ENCODE data around the gene LRRN1. TPM values are rescaled to one million over a fixed set of nuclear protein-coding genes. Genes with fewer than 3 reads are reported as not detected.

LRRN1 gene
- polyA plus RNA-seq, 1 donor: 28.2 TPM

DNA sequence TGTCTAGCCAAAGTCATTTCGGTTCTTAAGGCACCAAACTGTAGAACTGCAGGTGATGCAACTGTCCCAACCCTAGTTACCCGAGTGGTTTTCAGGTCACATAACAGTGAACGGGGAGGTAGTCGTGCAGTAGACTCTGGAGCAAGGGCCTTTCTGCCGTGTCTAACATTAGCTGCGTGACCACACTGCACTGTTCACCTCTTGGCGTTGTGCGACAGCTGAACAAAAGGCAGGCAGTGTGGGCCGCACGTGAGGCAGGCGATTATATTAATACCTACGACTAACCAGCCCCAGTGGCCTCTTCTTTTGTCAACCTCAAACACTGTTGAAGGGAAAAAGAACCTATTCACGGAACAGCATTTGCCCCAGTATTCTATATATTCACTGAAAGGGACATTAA lies 2.8 kb downstream of the LRRN1 start:
- DNase-seq: peak in 1 of 2 donors; percentile 15
- Histone ChIP-seq H3K4me3 (ENCODE audit: low read length) (peak overlapping the region; percentile 76), H3K36me3 (ENCODE audit: control insufficient read depth, insufficient read depth, low read length) (no peaks in the 10 kb centered on the region), H3K27ac (ENCODE audit: low read length) (no peak overlapping the region), H3K9me3 (ENCODE audit: control insufficient read depth, low read depth, low read length) (peaks cover 4% of the 10 kb centered on the region), H3K4me1 (ENCODE audit: control insufficient read depth, insufficient read depth, low read length) (peaks cover 5% of the 10 kb centered on the region), H3K27me3 (ENCODE audit: control insufficient read depth, insufficient read depth, low read length) (peaks cover 15% of the 10 kb centered on the region)
- WGBS (ENCODE audit: insufficient coverage, low lambda C conversion rate): no CpG with 5 or more reads among the region's 13 CpGs

DNA sequence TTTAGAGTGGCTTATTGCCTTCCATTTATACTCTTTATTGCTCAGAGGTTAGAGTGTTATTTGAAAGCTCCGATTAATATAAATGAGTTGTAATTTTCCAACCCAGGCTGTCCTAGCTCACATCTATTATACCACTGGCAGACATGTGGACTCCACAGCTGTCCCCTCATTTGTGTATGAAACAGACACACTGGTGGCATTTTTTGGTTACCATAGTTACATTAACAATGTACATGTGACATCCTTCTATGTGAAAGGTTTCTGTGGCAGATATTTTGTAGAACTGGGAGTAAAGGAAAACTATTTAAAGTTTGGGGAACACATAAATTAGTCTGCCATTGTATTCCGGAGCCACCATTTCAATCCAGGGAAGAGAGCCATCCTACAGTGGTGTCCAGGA lies 5.3 kb downstream of the LRRN1 start:
- DNase-seq: no peak
- peaks cover 4% of the 10 kb centered on the region for H3K9me3 ChIP-seq (ENCODE audit: control insufficient read depth, low read depth, low read length)
- peaks cover 5% of the 10 kb centered on the region for H3K4me1 ChIP-seq (ENCODE audit: control insufficient read depth, insufficient read depth, low read length)
- peaks cover 15% of the 10 kb centered on the region for H3K27me3 ChIP-seq (ENCODE audit: control insufficient read depth, insufficient read depth, low read length)
- H3K4me3 ChIP-seq (ENCODE audit: low read length): no peak overlapping the region
- H3K36me3 ChIP-seq (ENCODE audit: control insufficient read depth, insufficient read depth, low read length): no peaks in the 10 kb centered on the region
- H3K27ac ChIP-seq (ENCODE audit: low read length): no peak overlapping the region
- WGBS (ENCODE audit: insufficient coverage, low lambda C conversion rate): no CpG with 5 or more reads among the region's 2 CpGs

GRCh38 chr3:3806092-3806491 lies 6.9 kb downstream of the LRRN1 start:
- DNase-seq: no peak
- peaks cover 8% of the 10 kb centered on the region for H3K27me3 ChIP-seq (ENCODE audit: control insufficient read depth, insufficient read depth, low read length)
- WGBS (ENCODE audit: insufficient coverage, low lambda C conversion rate): no CpG with 5 or more reads among the region's 7 CpGs
- no peaks in the 10 kb centered on the region for H3K9me3 ChIP-seq (ENCODE audit: control insufficient read depth, low read depth, low read length)
- H3K36me3 ChIP-seq (ENCODE audit: control insufficient read depth, insufficient read depth, low read length): peaks cover 4% of the 10 kb centered on the region
- H3K4me1 ChIP-seq (ENCODE audit: control insufficient read depth, insufficient read depth, low read length): peaks cover 5% of the 10 kb centered on the region
- H3K4me3 ChIP-seq (ENCODE audit: low read length): no peak overlapping the region
- H3K27ac ChIP-seq (ENCODE audit: low read length): no peak overlapping the region

- WGBS (ENCODE audit: insufficient coverage, low lambda C conversion rate): no CpG with 5 or more reads among the region's 6 CpGs
Measured at GRCh38 chr3:3806856-3807255, 7.6 kb downstream of the LRRN1 start.

GRCh38 chr3:3813013-3813412 lies 13.8 kb downstream of the LRRN1 start:
- Histone ChIP-seq H3K9me3 (ENCODE audit: control insufficient read depth, low read depth, low read length) (no peaks in the 10 kb centered on the region), H3K27ac (ENCODE audit: low read length) (no peak overlapping the region), H3K36me3 (ENCODE audit: control insufficient read depth, insufficient read depth, low read length) (peaks cover 21% of the 10 kb centered on the region), H3K4me3 (ENCODE audit: low read length) (no peak overlapping the region), H3K4me1 (ENCODE audit: control insufficient read depth, insufficient read depth, low read length) (no peaks in the 10 kb centered on the region), H3K27me3 (ENCODE audit: control insufficient read depth, insufficient read depth, low read length) (no peaks in the 10 kb centered on the region)
- DNase-seq: no peak
- no CpG with 5 or more reads among the region's 5 CpGs for WGBS (ENCODE audit: insufficient coverage, low lambda C conversion rate)

More at GRCh38 chr3:3806856-3807255, 7.6 kb downstream of the LRRN1 start:
- Histone ChIP-seq H3K4me3 (ENCODE audit: low read length) (no peak overlapping the region), H3K9me3 (ENCODE audit: control insufficient read depth, low read depth, low read length) (no peaks in the 10 kb centered on the region), H3K27me3 (ENCODE audit: control insufficient read depth, insufficient read depth, low read length) (peaks cover 5% of the 10 kb centered on the region), H3K4me1 (ENCODE audit: control insufficient read depth, insufficient read depth, low read length) (peaks cover under 1% of the 10 kb centered on the region), H3K27ac (ENCODE audit: low read length) (no peak overlapping the region), H3K36me3 (ENCODE audit: control insufficient read depth, insufficient read depth, low read length) (peaks cover 4% of the 10 kb centered on the region)
- DNase-seq: no peak

DNA sequence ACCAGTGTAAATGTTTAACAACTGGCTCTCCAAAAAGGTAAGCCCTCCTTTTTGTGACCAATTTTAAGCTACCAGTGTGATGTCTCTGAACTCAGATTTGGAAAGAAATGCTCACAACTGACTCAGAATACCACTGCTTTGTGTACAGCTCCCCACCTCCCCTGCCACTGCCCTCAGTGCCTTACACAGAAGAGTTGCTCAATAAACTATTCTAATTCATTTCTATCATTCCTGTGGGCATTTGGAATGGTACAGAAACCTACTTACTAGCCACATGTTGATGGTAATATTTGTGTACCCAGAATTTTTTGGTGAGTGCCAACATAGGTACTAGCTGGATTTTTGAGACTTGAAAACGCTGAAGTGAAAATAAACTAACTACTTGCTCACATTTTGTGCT lies 16.0 kb downstream of the LRRN1 start:
- H3K27me3 ChIP-seq (ENCODE audit: control insufficient read depth, insufficient read depth, low read length): no peaks in the 10 kb centered on the region
- 100% methylated on average over 1 of the region's 1 CpG for WGBS (ENCODE audit: insufficient coverage, low lambda C conversion rate)

DNA sequence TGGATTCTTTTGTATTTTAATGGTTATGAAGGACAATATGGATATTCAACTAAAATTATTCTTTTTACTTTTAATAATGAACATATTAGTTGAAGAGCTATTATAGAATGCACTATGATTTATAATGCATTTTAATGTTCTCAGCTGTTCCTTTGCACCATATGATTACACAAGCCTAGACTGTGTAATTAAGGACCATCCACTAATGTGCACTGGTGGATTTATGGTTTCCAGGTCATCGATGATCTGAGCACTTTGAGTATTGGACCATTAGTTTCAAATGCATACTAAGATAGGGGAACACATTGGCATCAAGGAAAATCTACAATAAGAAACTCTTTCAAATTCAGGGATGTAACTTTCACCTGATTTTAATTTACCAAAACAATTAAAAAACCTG lies 16.8 kb downstream of the LRRN1 start:
- no peak for DNase-seq
- WGBS (ENCODE audit: insufficient coverage, low lambda C conversion rate): 100% methylated on average over 1 of the region's 1 CpG
- Histone ChIP-seq H3K4me1 (ENCODE audit: control insufficient read depth, insufficient read depth, low read length) (no peaks in the 10 kb centered on the region), H3K27ac (ENCODE audit: low read length) (no peak overlapping the region), H3K27me3 (ENCODE audit: control insufficient read depth, insufficient read depth, low read length) (no peaks in the 10 kb centered on the region), H3K36me3 (ENCODE audit: control insufficient read depth, insufficient read depth, low read length) (peaks cover 20% of the 10 kb centered on the region), H3K4me3 (ENCODE audit: low read length) (no peak overlapping the region), H3K9me3 (ENCODE audit: control insufficient read depth, low read depth, low read length) (no peaks in the 10 kb centered on the region)

More for the DNA sequence above, 16.0 kb downstream of the LRRN1 start:
- Histone ChIP-seq H3K4me3 (ENCODE audit: low read length) (no peak overlapping the region), H3K36me3 (ENCODE audit: control insufficient read depth, insufficient read depth, low read length) (peaks cover 24% of the 10 kb centered on the region), H3K4me1 (ENCODE audit: control insufficient read depth, insufficient read depth, low read length) (no peaks in the 10 kb centered on the region), H3K9me3 (ENCODE audit: control insufficient read depth, low read depth, low read length) (no peaks in the 10 kb centered on the region), H3K27ac (ENCODE audit: low read length) (no peak overlapping the region)
- no peak for DNase-seq

- Histone ChIP-seq H3K36me3 (ENCODE audit: control insufficient read depth, insufficient read depth, low read length) (peaks cover 25% of the 10 kb centered on the region), H3K27me3 (ENCODE audit: control insufficient read depth, insufficient read depth, low read length) (no peaks in the 10 kb centered on the region), H3K4me1 (ENCODE audit: control insufficient read depth, insufficient read depth, low read length) (no peaks in the 10 kb centered on the region), H3K4me3 (ENCODE audit: low read length) (no peak overlapping the region), H3K9me3 (ENCODE audit: control insufficient read depth, low read depth, low read length) (no peaks in the 10 kb centered on the region), H3K27ac (ENCODE audit: low read length) (no peak overlapping the region)
- WGBS (ENCODE audit: insufficient coverage, low lambda C conversion rate): no CpG with 5 or more reads among the region's 5 CpGs
- DNase-seq: no peak
Measured at GRCh38 chr3:3817865-3818264, 18.6 kb downstream of the LRRN1 start.

- WGBS (ENCODE audit: insufficient coverage, low lambda C conversion rate): no CpG with 5 or more reads among the region's 4 CpGs
- no peak for DNase-seq
- Histone ChIP-seq H3K4me1 (ENCODE audit: control insufficient read depth, insufficient read depth, low read length) (no peaks in the 10 kb centered on the region), H3K9me3 (ENCODE audit: control insufficient read depth, low read depth, low read length) (no peaks in the 10 kb centered on the region), H3K36me3 (ENCODE audit: control insufficient read depth, insufficient read depth, low read length) (peaks cover 21% of the 10 kb centered on the region), H3K27ac (ENCODE audit: low read length) (no peak overlapping the region), H3K27me3 (ENCODE audit: control insufficient read depth, insufficient read depth, low read length) (no peaks in the 10 kb centered on the region), H3K4me3 (ENCODE audit: low read length) (no peak overlapping the region)
Measured at GRCh38 chr3:3821777-3822176, 22.5 kb downstream of the LRRN1 start.

DNA sequence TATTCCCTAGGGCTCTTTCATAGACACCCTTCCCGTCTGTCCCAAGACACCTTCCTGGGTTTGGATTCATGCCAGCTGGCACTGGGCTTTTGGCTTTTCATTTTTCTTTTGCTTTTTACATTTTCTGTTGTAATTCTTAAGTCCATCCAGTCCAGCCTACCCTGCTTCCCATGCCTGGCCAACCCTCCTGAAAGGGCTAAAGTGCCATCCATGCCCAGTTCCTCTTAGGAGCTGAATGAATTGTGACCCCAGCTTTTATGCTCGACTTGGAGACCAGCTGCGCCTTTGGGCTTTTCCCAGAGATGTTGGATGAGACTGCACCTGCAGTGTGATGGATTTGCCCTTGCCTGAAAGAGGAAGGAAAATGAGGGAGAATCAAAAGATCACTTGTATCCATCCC lies 25.8 kb downstream of the LRRN1 start:
- Histone ChIP-seq H3K9me3 (ENCODE audit: control insufficient read depth, low read depth, low read length) (no peaks in the 10 kb centered on the region), H3K4me3 (ENCODE audit: low read length) (no peak overlapping the region), H3K27me3 (ENCODE audit: control insufficient read depth, insufficient read depth, low read length) (no peaks in the 10 kb centered on the region), H3K27ac (ENCODE audit: low read length) (no peak overlapping the region), H3K36me3 (ENCODE audit: control insufficient read depth, insufficient read depth, low read length) (peaks cover 18% of the 10 kb centered on the region), H3K4me1 (ENCODE audit: control insufficient read depth, insufficient read depth, low read length) (no peaks in the 10 kb centered on the region)
- DNase-seq: no peak
- WGBS (ENCODE audit: insufficient coverage, low lambda C conversion rate): 78% methylated on average over 1 of the region's 3 CpGs

- no peaks in the 10 kb centered on the region for H3K4me1 ChIP-seq (ENCODE audit: control insufficient read depth, insufficient read depth, low read length)
- no CpG with 5 or more reads among the region's 4 CpGs for WGBS (ENCODE audit: insufficient coverage, low lambda C conversion rate)
- no peaks in the 10 kb centered on the region for H3K9me3 ChIP-seq (ENCODE audit: control insufficient read depth, low read depth, low read length)
- DNase-seq: no peak
- no peak overlapping the region for H3K27ac ChIP-seq (ENCODE audit: low read length)
- peaks cover 18% of the 10 kb centered on the region for H3K36me3 ChIP-seq (ENCODE audit: control insufficient read depth, insufficient read depth, low read length)
- H3K4me3 ChIP-seq (ENCODE audit: low read length): no peak overlapping the region
- H3K27me3 ChIP-seq (ENCODE audit: control insufficient read depth, insufficient read depth, low read length): no peaks in the 10 kb centered on the region
Measured at GRCh38 chr3:3826521-3826920, 27.3 kb downstream of the LRRN1 start.
